Measurements from ENCODE around the gene INS.
A peak's percentile ranks its signal among the peaks of the same experiment; 100 is the strongest.
"Not testable (repeated sequence)": the region's sequence is repeated elsewhere in the genome, so short reads cannot be mapped to it uniquely, and the experiment has no call there.

INS gene

DNA sequence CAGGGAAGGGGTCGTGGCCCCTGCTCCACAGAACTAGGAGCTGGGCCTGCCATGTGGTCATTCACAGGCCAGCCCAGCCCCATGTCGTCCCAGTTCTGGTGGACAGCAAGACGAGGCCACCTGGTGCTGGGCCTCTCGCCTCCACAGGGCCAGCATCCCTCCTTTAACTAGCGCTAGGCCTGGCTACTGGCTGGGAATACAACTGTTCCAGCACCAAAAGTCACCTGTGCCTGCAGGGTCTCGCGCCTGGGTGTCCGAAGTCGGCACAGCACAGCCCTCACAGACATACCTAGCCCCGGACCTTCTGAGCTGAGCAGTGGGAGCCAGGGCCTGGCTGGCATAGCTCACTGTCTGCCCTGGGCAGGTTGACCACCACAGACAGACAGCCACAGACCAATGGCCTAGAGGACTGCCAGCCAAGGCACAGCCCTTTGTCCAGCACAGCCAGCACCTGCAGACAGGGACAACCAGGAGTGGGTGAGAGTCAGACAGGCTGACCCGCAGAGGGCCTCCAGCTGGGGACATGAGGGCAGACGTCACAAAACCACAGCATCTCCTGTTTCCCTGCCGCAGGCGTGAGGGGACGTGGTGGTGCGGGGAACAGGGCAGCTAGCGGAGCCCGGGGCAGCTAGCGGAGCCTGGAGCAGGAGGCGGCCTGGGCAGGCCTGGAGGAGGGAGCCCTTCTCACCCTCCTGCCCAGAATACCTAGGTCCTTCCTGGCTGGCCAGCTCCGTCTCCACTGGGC, 37.8 kb upstream of the INS start:
- no peak for ATAC-seq

DNA sequence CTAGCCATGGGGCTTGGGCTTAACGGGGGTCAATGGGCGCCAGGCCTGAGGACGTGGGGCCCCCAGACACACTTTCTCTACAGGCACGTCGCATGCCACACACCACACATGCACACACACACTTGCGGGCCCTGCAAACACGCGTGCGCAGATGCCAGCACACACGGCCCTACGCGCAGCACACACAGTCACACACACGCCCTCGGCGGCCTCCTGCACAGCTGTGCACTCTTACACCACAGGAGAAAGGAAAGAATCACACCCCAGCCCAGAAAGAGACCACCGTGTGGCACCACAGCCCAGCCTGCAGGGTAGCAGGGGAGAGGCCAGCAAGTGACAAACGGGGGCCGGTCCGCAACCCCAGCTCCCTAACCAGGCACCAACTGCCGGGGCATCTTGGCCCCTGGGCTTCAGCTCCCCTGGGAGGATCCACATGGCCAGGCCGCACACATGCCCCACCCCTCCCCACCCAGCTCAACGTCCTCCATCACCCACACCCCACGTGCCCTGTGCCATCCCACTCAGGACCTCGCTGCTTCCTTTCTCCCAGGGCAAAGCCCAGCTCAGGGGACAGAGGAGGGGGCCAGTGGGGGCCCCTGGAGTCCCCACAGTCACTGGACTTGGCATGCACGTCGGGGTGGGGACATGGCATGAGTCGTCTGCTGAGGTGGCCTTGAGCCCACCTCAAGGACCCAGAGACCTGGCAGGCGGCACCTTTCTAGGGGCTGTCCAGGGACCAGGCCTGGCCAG, 36.9 kb upstream of the INS start:
- no peak for ATAC-seq

DNA sequence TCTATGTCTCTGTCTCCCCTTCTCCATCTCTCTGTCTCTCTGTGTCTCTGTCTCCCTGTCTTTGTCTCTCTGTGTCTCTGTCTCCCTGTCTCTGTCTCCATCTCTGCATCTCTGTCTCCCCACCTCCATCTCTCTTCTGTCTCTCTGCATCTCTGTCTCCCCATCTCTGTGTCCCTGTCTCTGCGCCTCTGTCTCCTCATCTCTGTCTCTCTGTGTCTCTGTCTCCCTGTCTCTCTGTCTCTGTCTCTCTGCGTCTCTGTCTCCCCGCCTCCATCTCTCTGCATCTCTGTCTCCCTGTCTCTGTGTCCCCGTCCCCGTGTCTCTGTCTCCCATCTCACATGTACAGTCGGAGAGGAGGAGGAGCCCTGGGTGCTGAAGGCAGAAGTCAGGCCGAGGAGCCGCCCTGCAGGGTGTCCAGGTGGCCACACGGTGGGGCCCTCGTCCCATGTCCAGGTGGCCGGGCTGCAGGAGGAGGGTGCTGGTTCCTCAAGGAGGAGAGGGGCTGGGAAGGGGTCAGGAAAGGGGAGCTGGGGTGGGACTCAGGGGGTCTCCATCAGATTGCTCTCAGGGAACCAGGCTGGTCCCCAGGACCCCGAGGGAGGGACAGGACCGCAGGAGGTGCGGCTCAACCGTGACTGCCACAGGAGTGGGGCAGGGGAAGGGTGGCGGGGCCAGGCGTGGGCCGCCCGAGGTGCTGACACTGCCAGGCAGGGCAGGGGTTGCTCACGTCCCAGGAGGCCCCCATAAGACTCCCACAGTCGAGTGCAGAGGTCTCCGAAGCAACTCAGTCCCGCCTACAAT, 36.2 kb upstream of the INS start:
- ATAC-seq, result peak; percentile 77 to 82

DNA sequence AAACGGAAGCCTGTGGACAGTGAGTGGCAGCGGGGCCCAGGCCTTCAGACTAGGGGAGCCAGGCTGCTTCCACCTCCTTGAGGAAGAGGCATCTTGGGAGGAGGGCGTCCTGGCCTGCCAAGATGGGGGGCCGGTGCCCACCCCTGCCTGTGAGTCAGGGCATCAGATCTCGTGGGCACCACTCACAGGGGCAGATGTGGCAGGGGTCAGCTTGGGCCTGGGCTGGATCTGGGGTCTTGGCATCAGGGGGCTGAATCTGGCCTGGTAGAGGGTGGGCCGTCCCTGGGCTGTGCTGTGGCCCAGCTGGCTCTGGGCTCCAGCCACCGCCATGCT, 34.7 kb upstream of the INS start:
- ATAC-seq, result no peak

DNA sequence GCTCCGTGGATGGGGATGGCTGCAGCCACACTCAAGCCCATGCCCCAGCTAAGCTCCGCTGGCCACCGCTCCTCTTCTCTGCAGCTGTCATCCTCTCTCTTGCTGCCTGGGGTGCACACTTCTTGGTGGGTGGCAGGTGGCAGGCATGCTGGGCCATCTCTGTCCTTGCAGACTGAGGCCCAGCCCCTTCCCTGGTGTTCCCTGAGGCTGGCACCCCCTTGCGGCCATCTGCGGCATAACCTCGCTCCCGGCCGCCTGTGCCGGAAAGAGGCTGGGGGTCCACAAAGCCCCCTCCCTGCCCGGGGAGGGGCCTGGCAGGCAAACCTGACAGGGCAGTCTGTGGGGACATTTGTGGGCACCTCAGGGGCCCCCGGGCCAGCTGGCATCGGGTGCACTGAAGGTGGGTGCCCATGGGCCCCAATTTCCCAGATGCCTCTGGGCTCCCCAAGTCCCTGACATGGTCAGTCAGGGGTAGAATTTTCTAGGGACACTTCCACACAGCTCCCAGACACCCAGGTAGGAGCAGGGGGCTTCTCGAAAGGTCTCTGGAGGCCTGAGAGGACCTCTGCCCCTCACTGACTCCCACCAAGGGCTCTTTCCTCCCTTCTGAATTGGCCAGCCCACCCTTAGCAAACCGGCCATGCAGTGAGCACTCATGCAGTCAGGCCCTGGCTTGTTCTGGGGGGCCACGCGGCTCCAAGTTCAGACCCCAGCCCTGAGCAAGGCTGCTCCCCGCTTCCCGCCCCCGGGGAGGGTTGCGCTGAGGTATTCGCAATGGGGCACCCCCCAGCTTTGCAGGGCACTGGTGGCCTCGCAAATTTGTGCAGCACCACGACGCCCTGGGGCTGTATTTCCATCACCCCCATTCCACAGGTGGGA, 34.1 kb upstream of the INS start:
- peak in 1 of 2 donors; percentile 12 for ATAC-seq

DNA sequence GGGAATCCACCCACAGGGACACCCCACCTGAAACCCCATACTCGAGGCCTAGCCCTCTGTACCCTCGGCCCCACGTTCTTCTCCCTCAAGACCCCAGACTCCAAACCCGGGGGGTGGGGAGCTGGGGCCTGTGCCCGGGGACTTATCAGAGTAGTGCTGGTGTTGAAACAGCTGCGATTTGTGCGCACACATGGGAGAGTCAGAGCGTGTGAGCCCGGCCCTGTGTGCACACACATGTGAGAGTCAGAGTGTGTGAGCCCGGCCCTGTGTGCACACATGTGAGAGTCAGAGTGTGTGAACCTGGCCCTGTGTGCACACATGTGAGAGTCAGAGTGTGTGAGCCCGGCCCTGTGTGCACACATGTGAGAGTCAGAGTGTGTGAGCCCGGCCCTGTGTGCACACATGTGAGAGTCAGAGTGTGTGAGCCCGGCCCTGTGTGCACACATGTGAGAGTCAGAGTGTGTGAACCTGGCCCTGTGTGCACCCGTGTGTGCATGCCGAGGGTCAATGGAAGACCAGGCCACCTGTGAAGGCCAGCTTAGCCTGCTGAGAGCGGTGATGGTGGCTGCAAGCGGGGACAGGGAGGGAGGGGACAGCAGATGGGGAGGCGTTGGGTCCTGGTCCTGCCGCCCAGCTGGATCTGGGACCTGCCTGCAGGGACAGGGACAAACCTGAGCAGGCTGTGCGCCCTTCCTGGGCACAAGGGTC, 33.0 kb upstream of the INS start:
- ATAC-seq, result not testable (repeated sequence)

DNA sequence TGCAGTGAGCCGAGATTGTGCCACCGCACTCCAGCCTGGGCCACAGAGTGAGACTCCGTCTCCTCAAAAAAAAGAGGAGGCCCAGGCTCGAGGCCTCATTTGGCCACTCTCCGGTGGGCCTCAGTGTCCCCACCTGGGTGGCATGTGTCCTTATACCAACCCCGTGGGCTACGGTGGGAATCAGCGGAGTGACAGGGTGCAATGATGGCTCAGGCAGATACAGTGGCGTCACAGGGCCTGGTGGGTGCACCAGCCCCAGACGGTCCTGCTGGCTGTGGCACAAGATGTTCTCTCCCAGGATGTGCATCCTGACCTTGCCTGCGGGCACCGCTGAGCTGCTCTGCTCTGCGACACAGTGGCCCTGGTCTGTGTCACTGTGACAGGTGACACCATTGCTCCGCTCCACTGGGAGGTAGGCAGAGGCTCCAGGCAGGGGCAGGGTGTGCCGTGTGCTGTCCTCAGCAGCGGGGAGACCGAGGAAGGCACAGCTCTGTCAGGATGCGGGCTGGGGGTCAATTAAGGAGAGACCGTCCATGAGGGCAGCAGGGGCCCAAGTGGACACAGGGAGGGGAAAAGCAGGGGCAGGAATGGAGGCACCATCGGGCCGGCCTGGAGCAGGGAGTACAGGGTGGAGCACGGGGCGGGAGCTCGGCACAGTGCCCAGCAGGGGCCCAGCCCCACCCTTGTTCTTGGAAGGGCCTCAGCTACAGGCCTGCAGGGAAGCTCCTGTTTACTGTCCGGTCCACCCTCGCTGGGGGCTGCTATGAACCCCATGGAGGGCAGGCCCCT, 32.3 kb upstream of the INS start:
- ATAC-seq, result no peak

DNA sequence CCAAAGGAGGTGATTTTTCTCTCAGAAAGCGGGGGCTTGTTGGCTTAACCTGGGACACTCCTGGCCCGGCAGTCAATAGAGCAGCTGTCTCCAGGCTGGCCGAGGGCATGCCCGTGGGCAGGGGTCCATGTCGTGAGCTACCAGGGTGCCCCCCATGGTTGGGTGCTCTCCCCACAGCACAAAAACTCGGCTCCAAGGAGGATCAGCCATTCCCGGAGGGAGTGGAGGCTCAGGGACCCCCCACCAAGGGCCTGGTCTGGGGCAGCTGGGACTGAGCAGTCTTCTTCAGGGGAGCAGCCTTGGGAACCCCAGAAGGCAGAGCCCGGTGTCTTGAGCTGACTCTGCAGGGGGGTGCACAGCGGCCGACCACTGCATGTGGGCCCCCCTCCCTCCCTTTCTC, 31.4 kb upstream of the INS start:
- ATAC-seq, result no peak

DNA sequence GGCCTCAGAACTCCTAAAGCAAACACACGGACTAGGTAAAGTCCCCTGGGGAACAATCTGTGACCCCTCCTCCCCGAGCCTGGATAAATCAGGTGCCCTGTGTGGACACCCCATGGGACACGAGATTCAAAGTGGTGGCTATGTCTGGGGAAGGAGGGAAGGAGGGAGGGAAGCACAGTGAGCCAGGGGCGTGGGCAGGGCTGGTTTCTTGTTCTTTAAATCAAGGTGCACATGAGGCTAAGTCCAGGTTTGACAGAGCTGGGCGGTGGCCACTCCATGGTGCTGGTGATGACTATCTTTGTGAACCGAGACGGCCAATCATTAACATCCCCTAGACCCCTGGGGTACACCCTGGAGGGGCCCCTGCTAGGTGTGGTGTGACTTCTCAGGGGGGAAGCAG, 30.9 kb upstream of the INS start:
- no peak for ATAC-seq

DNA sequence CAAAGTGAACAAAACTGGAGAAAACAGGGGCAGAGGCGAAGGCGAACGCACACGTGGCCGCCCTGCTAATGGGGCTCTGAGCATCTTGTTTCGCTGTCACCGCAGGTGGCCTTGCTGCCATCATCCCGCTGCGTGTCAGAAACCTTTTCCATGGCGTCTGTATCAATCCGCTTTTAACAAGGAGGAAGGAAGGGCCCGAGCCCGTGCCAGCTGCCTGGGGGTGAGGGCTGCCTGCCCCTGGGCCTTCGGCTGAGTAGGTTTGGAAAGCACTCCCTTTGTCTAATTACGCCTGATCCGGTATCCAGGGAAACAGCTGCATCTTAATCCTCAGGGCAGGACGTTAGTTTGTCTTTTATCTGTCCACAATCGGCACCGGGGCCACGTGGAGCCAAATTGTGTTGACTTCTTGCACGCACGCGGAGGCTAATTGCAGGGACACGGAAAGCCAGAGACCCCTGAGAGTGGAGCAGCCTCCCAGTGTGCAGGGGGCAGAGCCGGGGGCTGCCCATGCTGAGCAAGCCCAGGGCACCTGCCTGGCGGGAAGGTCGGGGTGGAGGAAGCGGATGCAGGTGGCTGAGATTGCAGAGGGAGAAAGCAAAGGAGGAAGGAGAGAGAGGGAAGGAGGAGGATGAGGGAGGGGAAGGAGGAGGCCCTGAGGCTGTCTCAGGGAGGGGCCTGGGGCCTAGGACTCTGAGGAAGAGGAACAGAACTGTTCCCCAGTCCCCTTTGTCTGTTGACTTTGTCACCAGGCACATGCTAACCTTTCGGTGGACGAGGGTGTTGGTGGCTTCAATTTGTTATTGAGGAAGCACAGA, 29.9 kb upstream of the INS start:
- no peak for ATAC-seq

DNA sequence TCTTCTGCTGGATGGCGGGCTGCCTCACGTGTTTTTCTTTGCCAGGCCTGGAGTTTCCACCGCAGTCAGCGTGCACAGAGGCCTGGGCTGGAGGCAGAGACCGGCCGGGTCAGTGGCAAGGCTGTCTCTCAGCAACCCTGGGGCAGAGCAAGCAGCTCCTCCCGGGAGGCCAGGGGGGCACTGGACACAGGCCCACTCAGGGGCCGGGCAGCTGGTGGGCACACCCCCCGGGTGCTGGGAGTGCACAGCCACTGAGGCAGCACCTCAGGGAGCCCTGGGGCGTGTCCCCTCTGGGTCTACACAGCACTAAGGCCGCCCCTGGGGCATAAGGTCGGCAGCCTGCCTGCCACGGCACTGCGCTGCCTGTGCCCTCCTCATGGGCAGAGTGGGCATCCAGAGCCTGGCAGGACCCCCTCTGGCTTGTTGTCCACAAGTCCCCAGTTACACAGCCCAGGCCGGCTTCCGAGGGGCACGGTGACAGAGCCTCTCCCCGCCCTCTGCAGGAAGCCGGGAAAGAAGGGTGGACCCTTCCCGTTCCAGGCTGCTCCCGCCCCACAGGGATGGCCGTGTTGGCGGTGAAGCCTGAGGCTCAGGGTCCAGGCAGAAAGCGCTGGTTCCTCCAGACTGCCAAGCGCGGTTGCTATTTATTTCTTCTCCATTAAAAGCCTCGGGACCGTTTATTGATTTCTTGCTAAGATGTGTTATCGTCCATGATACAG, 29.1 kb upstream of the INS start:
- no peak for ATAC-seq

DNA sequence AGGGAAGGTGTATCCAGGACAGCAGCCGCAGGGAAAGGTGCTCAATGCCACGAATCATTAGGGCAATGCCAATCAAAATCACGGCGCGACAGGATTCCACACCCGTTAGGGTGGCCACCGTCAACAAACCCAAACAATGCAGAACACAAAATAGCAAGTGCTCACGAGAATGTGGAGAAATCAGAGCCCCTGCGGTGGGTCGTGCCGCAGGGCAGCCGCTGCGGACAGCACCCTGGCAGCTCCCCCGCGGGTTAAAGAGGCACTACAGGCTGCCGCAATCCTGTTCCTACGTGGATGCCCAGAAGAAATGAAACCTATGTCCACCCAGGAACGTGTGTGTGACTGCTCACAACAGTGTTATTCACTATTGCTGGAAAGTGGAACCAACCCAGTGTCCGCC, 27.7 kb upstream of the INS start:
- no peak for ATAC-seq

DNA sequence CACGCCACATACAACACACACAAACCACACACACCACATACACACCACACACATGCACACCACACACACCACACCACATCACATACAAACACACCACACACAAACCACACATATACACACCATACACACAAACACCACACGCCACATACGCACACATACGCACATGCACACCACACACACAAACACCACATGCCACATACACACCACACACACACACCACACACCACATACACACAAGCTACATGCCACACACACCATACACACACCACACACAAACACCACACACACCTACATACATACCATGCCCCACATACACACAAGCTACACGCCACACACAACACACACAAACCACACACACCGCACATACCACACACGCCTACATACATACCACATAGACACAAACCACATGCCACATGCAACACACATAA, 26.3 kb upstream of the INS start:
- no peak for ATAC-seq

DNA sequence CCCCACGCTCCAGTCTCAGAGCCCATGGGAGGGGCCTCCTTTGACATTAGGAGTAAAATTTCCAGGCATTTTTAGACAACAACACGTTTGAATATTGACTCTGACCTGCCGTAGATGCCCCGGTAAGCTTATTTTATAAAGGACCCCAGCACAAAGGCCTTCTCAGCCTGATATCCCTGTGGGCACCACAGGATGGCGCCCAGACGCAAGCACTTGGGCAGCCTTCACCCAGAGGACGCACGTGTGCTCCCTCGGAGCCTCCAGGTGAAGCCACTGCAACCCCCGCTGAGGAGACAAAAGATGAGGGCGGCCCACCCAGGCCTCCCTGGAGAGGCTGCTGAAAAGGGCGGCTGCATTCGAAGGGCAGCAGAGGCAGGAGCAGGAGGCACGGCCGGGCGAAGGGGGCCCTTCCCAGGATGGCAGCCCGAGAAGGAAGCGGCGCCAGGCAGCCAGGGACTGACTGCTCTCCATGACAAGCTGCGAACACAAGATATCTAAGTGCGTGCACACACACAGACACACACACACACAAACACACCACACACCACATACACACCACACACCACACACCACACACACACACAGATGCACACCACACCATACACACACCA, 25.8 kb upstream of the INS start:
- peak; percentile 67 to 74 for ATAC-seq

DNA sequence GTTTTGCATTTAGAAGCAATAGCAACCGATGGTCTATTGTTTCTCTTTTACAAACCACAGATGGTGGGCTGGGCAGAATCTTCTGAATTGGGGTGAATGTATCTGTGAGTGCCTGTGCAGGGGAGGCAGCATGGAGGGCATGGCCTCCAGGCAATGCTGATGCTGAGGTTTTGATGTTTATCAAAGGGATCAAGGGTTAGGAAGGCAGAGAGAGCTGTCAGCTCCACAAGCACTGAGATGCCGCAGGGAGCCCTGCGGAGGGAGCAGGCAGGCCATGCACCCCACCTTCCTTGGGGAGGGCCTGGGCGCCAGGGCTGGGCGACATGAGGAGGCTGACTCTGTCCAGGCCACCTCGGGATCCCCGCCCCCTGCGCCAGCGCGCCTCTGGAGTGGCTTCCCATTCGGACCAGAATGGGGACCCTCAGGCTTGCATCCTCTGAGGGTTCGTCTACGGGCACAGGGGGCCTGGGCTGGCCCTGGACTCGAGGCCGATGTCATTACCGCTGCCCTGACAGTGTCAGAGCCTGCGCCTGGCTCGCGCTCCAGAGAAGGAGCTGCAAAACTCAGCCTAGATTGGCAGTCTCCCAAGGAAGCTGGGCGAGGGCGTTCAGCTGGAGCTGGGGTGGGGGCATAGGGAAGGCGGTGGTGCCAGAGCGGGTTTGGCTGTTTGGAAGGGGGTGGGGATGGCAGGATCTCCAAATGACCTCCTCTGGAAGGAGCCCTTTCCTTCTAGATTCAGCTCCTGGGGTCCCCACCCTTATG, 24.5 kb upstream of the INS start:
- ATAC-seq, result no peak

DNA sequence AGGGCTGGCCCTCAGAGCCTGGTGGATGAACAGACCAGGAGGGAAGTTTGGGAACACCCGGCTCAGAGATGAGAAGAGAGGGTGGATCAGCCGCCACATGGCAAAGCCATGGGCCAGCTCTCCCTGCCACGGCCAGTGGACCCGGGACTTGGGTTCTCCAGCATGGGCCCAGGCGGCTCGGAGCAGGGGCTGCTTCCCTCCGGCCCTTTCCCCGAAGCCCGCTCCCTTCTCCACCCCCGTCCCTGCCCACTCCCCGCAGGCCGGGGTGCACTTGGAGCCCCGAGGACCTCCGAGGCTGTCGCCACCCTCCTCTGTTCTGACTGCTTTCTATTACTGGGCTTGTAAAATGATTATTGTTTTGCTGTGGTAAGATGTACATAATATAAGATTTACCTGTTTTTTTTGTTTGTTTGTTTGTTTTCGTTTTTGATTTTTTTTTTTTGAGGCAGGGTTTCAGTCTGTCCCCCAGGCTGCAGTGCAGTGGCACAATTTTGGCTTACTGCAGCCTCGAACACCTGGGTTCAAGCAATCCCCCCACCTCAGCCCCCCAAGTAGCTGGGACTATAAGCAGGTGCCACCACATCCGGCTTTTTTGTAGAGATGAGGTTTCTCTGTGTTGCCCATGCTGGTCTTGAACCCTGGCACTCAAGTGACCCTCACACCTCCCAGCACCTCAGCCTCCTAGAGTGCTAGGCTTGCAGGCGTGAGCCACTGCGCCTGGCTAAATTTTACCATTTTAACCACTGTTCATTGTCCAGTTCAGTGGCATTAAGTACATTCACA, 21.9 kb upstream of the INS start:
- ATAC-seq, result no peak

DNA sequence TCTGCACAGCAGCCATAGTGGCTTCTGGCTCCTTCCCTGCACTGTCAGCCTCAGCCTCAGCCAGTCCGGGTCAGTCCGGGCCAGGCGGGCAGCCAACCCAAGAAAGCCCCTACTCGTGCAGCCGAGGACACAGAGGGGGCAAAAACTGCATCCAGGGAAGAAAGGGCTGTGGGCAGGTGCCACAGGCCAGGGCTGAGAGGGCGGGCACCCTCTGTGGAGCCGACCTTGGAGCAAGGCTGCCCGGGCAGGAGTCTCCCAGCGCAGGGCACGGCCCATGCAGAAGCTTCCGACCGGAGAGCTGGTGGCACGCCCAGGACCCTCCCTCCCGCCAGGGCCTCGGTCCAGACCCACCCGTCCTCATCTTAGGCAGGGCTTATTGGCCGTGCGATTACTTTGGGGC, 21.1 kb upstream of the INS start:
- no peak for ATAC-seq

All from activated CD4-positive, CD25-positive, alpha-beta regulatory T cell treated with anti-CD3 and anti-CD28 coated beads, Interleukin-2, amount 50 U/mL, for 24 hours (primary cell).